Thyroid gland (tissue), 4 donors: Measurements from ENCODE around the gene CTNNA3.

Experiments used
- POLR2A ChIP-seq, 2 donors: fragments of 450-650 bp; IDR thresholded peaks; one replicate each; pipeline ENCODE4 v1.6.1; 2017; ENCODE audit warnings: antibody characterized with exemption in 2 of 2, mild to moderate bottlenecking in 2 of 2, moderate library complexity in 1 of 2
- TF ChIP-seq, protein P1 (sequence below), 6 experiments: fragments of 200-600 bp in 3 of 6; fragments of 450-650 bp in 3 of 6; sonication (generic) in 3 of 6; IDR thresholded peaks; one replicate each; pipeline ENCODE4 v1.5.1; 2016 to 2019; ENCODE audit warnings: antibody characterized with exemption in 6 of 6, mild to moderate bottlenecking in 2 of 6, inconsistent platforms in 1 of 6, moderate library complexity in 1 of 6

DNA sequence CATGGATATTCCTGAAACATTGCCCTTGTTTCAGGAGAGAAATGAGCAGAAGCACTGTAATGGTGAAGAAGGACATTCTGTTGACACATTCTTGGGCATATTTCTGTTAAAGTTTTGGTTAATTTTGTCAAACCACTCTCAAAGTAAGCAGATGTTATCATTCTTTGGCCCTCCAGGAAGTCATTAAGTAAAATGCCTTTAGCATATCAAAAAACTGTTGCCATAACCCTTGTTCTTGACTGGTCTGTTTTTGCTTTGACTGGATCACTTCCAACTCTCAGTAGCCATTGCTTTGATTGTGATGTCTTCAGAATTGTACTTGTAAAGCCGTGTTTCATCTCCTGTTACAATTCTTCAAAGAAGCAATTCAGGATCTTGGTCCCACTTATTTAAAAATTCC, 1174.5 kb downstream of the CTNNA3 start:
- TF ChIP-seq, protein P1, sequence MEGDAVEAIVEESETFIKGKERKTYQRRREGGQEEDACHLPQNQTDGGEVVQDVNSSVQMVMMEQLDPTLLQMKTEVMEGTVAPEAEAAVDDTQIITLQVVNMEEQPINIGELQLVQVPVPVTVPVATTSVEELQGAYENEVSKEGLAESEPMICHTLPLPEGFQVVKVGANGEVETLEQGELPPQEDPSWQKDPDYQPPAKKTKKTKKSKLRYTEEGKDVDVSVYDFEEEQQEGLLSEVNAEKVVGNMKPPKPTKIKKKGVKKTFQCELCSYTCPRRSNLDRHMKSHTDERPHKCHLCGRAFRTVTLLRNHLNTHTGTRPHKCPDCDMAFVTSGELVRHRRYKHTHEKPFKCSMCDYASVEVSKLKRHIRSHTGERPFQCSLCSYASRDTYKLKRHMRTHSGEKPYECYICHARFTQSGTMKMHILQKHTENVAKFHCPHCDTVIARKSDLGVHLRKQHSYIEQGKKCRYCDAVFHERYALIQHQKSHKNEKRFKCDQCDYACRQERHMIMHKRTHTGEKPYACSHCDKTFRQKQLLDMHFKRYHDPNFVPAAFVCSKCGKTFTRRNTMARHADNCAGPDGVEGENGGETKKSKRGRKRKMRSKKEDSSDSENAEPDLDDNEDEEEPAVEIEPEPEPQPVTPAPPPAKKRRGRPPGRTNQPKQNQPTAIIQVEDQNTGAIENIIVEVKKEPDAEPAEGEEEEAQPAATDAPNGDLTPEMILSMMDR (IDR thresholded peaks at IDR 0.05), result no peak
- TF ChIP-seq POLR2A (IDR thresholded peaks at IDR 0.05), result no peak
